GM12872 (cell line): ENCODE results near the gene RGS7.

Experiments used
- CTCF ChIP-seq: IDR thresholded peaks from 3 replicates; pipeline ENCODE4 v1.5.1; 2011; ENCODE audit warnings: low read depth, mild to moderate bottlenecking, low read length, moderate library complexity; ENCODE audit not compliant: insufficient read depth

RGS7 gene

GRCh38 chr1:241068359-241068758 is 288.6 kb downstream of the RGS7 start:
- no peak for TF ChIP-seq CTCF

GRCh38 chr1:241063276-241063675 is 293.7 kb downstream of the RGS7 start:
- TF ChIP-seq CTCF, result no peak

- TF ChIP-seq CTCF, result no peak
These were observed 295.9 kb downstream of the RGS7 start for GRCh38 chr1:241061062-241061461.

- no peak for TF ChIP-seq CTCF
These were observed 308.4 kb downstream of the RGS7 start for GRCh38 chr1:241048622-241049021.

GRCh38 chr1:241045659-241046058 is 311.3 kb downstream of the RGS7 start:
- no peak for TF ChIP-seq CTCF

- no peak for TF ChIP-seq CTCF
These were observed 322.6 kb downstream of the RGS7 start for GRCh38 chr1:241034203-241034936.

GRCh38 chr1:241024834-241025233 is 332.2 kb downstream of the RGS7 start:
- TF ChIP-seq CTCF, result no peak

- TF ChIP-seq CTCF, result no peak
These were observed 334.6 kb downstream of the RGS7 start for GRCh38 chr1:241022366-241022765.
